Thoracic aorta (tissue), 2 donors: Measurements from ENCODE around the gene NAGLU. TPM values are rescaled to one million over a fixed set of nuclear protein-coding genes. Genes with fewer than 3 reads are reported as not detected.

Source experiments
- ATAC-seq: fragments of 150-250 bp; one replicate; pipeline ENCODE4 v1.8.0; 2017; ENCODE audit warnings: low read depth; ENCODE audit not compliant: insufficient number of reproducible peaks, low FRiP score
- DNase-seq: peaks from one replicate; pipeline ENCODE4 v3.0.0-alpha.2; 2020; ENCODE audit warnings: low spot score
- H3K27ac ChIP-seq, 2 donors: fragments of 200-600 bp; sonication (generic); 1 replicate in 1 of 2; 2 replicates in 1 of 2; pipeline ENCODE4 v1.5.1; 2016; ENCODE audit warnings: mild to moderate bottlenecking in 2 of 2, moderate library complexity in 2 of 2
- H3K27me3 ChIP-seq: fragments of 200-600 bp; sonication (generic); replicated peaks from 2 replicates; pipeline ENCODE4 v1.6.0; 2016; ENCODE audit warnings: mild to moderate bottlenecking; ENCODE audit not compliant: insufficient read depth
- H3K36me3 ChIP-seq: fragments of 200-600 bp; sonication (generic); one replicate; pipeline ENCODE4 v1.5.1; 2016
- H3K4me1 ChIP-seq, 2 donors: fragments of 200-600 bp; sonication (generic); 1 replicate in 1 of 2; 2 replicates in 1 of 2; pipeline versions ENCODE4 v1.5.1 to v1.6.0; 2016; ENCODE audit warnings: low read depth in 2 of 2, mild to moderate bottlenecking in 1 of 2; ENCODE audit not compliant: control insufficient read depth in 1 of 2
- H3K4me3 ChIP-seq: fragments of 200-600 bp; sonication (generic); 2 replicates; pipeline ENCODE4 v1.5.1; 2016; ENCODE audit warnings: mild to moderate bottlenecking
- H3K9me3 ChIP-seq: fragments of 200-600 bp; sonication (generic); 2 replicates; pipeline ENCODE4 v1.5.1; 2016
- CTCF ChIP-seq: fragments of 200-600 bp; sonication (generic); IDR thresholded peaks from one replicate; pipeline ENCODE4 v1.5.1; 2019; ENCODE audit warnings: antibody characterized with exemption
- total RNA-seq, 2 donors: library from RNA; depleted of rRNA; stranded (reverse); fragments of >200 nt; gene quantifications; one replicate each; pipeline versions ENCODE4 v1.1.0 to v1.2.3, GENCODE V29; 2016

The NAGLU gene
- total RNA-seq, 2 donors from 2014 or later: 86.7 to 130 TPM

GRCh38 chr17:42522798-42523278 lies 13.2 kb upstream of the NAGLU start:
- no peaks in the 10 kb centered on the region for H3K9me3 ChIP-seq

GRCh38 chr17:42525221-42525620 lies 10.8 kb upstream of the NAGLU start:
- no peak for TF ChIP-seq CTCF
- Histone ChIP-seq H3K27ac (peak overlapping the region; percentile 96), H3K9me3 (no peaks in the 10 kb centered on the region), H3K27me3 (no peaks in the 10 kb centered on the region), H3K4me1 (peaks cover 33 to 80% of the 10 kb centered on the region in 2 donors), H3K4me3 (no peak overlapping the region), H3K36me3 (no peaks in the 10 kb centered on the region)
- DNase-seq: no peak
- no peak for ATAC-seq

More at GRCh38 chr17:42522798-42523278, 13.2 kb upstream of the NAGLU start:
- Histone ChIP-seq H3K4me3 (no peak overlapping the region), H3K27ac (peak overlapping the region; percentile 96), H3K27me3 (no peaks in the 10 kb centered on the region), H3K4me1 (peaks cover 54 to 97% of the 10 kb centered on the region in 2 donors), H3K36me3 (no peaks in the 10 kb centered on the region)
- DNase-seq: no peak
- ATAC-seq: no peak
- TF ChIP-seq CTCF: no peak

DNA sequence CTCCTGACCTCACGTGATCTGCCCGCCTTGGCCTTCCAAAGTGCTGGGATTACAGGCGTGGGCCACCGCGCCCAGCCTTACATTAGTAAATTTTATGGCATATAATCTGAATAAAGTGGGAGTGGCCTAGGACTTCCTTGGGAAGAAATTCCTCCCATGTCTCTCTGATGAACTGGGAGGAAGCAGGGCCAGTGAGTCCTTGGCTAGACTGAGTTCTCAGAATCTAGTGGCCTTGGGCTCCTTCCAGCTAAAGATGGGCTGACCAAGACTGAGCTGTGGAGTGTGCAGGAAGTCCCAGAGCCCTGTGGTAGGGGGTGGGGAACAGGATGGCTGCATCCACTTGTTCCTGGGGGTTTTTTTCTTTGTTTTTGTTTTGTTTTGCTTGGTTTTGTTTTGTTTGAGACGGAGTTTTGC lies 10.0 kb upstream of the NAGLU start:
- H3K4me3 ChIP-seq: no peak overlapping the region
- H3K36me3 ChIP-seq: no peaks in the 10 kb centered on the region
- no peaks in the 10 kb centered on the region for H3K27me3 ChIP-seq
- H3K27ac ChIP-seq: peak overlapping the region; percentile 40 to 96
- peaks cover 28 to 80% of the 10 kb centered on the region in 2 donors for H3K4me1 ChIP-seq
- no peaks in the 10 kb centered on the region for H3K9me3 ChIP-seq
- TF ChIP-seq CTCF: no peak
- ATAC-seq (no peak), DNase-seq (no peak)

DNA sequence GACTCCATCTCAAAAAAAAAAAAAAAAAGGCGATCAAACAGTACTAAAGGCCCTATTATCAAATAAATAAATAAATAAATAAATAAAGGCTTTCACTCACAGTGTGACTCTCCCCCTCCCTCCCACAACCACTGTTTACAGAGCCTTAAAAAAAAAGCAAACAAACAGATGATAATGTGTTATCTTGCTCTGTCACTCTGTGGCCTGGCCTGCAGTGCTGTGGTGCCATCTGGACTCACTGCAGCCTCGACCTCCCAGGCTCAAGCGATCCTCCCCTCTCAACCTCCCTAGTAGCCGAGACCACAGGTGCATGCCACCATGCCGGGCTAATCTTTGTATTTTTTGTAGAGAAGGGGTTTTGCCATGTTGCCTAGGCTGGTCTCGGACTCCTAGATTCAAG lies 8.1 kb upstream of the NAGLU start:
- Histone ChIP-seq H3K9me3 (no peaks in the 10 kb centered on the region), H3K36me3 (no peaks in the 10 kb centered on the region), H3K27ac (no peak overlapping the region), H3K4me3 (no peak overlapping the region), H3K27me3 (no peaks in the 10 kb centered on the region), H3K4me1 (peaks cover 9 to 68% of the 10 kb centered on the region in 2 donors)
- no peak for TF ChIP-seq CTCF
- DNase-seq: no peak
- no peak for ATAC-seq

- no peak for TF ChIP-seq CTCF
- ATAC-seq (no peak), DNase-seq (no peak)
- no peaks in the 10 kb centered on the region for H3K9me3 ChIP-seq
- H3K4me3 ChIP-seq: no peak overlapping the region
- peaks cover 4 to 57% of the 10 kb centered on the region in 2 donors for H3K4me1 ChIP-seq
- no peaks in the 10 kb centered on the region for H3K27me3 ChIP-seq
- H3K36me3 ChIP-seq: no peaks in the 10 kb centered on the region
- H3K27ac ChIP-seq: peak overlapping the region in 1 of 2 donors; percentile 82
Measured at GRCh38 chr17:42529061-42529460, 7.0 kb upstream of the NAGLU start.
